BE2C (cell line): ENCODE results near the gene SEC14L2.

ENCODE experiments used
- DNase-seq: peaks from one replicate; pipeline ENCODE4 v3.0.0-alpha.2; 2020
- H3K27me3 ChIP-seq: fragments of 250-450 bp; sonication (Bioruptor Pico); 2 replicates; pipeline ENCODE4 v1.5.1; 2020; ENCODE audit warnings: mild to moderate bottlenecking
- H3K36me3 ChIP-seq: fragments of 250-450 bp; sonication (Bioruptor Pico); 2 replicates; pipeline ENCODE4 v1.5.1; 2020; ENCODE audit warnings: mild to moderate bottlenecking
- H3K4me1 ChIP-seq: fragments of 250-450 bp; sonication (Bioruptor Pico); 2 replicates; pipeline ENCODE4 v1.5.1; 2020
- H3K4me3 ChIP-seq: 2 replicates; pipeline ENCODE4 v1.5.1; 2011; ENCODE audit warnings: low read depth, low read length
- H3K9me3 ChIP-seq: fragments of 250-450 bp; sonication (Bioruptor Pico); 2 replicates; pipeline ENCODE4 v1.5.1; 2020
- TF ChIP-seq, protein P1 (sequence below): IDR thresholded peaks from 2 replicates; pipeline ENCODE4 v1.5.1; 2012; ENCODE audit warnings: mild to moderate bottlenecking, low read depth, low read length

Gene SEC14L2

DNA sequence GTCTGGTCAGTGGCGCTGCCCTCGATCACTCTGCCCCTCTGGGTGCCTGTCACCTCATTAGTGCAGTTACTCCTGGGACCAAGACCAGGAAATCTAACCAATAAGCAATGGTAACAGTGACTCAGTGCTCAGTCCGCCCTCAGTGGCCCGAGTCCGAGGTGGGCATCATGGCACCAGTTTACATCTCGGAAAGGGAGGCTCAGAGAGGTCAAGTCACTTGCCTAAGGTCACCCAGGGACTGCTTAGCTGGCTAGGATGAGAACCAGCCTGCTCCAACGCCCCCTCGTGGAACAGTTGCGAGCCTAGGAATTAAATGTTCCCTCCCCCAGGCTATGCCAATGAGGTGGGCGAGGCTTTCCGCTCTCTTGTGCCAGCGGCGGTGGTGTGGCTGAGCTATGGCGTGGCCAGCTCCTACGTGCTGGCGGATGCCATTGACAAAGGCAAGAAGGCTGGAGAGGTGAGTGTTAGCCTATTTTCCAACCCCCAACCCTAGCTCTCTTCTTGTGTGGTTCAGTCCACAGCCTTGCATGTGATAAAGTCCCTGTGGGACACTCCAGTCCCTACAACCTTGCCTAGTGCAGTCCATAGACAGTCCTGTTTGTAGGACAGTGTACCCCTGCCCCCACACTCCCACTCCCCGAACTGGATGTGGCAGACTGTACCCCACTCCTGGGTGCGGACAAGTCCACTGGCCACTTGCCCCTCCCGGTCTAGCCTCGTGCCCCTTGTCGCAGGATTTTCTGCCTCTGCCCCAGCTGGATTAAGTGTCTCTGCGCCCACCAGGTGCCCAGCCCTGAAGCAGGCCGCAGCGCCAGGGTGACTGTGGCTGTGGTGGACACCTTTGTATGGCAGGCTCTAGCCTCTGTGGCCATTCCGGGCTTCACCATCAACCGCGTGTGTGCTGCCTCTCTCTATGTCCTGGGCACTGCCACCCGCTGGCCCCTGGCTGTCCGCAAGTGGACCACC is 29.9 kb downstream of the SEC14L2 start:
- Histone ChIP-seq H3K9me3 (no peaks in the 10 kb centered on the region), H3K36me3 (peaks cover 17% of the 10 kb centered on the region), H3K4me3 (peak overlapping the region; percentile 87), H3K4me1 (peaks cover 8% of the 10 kb centered on the region), H3K27me3 (no peaks in the 10 kb centered on the region)
- DNase-seq = peak; percentile 85
- TF ChIP-seq, protein P1, sequence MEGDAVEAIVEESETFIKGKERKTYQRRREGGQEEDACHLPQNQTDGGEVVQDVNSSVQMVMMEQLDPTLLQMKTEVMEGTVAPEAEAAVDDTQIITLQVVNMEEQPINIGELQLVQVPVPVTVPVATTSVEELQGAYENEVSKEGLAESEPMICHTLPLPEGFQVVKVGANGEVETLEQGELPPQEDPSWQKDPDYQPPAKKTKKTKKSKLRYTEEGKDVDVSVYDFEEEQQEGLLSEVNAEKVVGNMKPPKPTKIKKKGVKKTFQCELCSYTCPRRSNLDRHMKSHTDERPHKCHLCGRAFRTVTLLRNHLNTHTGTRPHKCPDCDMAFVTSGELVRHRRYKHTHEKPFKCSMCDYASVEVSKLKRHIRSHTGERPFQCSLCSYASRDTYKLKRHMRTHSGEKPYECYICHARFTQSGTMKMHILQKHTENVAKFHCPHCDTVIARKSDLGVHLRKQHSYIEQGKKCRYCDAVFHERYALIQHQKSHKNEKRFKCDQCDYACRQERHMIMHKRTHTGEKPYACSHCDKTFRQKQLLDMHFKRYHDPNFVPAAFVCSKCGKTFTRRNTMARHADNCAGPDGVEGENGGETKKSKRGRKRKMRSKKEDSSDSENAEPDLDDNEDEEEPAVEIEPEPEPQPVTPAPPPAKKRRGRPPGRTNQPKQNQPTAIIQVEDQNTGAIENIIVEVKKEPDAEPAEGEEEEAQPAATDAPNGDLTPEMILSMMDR = peak; percentile 77

DNA sequence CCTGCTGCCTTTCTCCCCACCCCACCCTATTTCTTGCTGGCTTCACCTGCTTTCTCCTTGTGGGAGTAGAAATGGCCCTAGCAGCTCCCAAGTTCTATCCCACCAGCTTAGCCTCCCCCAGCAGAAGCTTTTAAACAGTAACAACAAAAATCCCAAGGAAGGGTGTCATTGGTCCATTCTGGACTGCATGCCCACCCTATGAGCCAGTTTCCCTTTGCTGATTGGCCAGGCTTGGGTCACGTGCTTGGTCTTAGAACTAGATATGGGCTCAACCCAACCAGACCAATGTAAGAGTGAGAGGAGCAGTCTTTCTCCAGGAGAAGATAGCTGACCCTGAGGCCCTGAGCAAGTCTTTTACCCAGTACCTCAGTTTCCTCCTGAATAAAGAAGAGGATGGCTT is 31.1 kb downstream of the SEC14L2 start:
- no peak for DNase-seq
- Histone ChIP-seq H3K36me3 (peaks cover 17% of the 10 kb centered on the region), H3K4me3 (no peak overlapping the region), H3K27me3 (no peaks in the 10 kb centered on the region), H3K4me1 (no peaks in the 10 kb centered on the region), H3K9me3 (no peaks in the 10 kb centered on the region)
- TF ChIP-seq, protein P1 = no peak

DNA sequence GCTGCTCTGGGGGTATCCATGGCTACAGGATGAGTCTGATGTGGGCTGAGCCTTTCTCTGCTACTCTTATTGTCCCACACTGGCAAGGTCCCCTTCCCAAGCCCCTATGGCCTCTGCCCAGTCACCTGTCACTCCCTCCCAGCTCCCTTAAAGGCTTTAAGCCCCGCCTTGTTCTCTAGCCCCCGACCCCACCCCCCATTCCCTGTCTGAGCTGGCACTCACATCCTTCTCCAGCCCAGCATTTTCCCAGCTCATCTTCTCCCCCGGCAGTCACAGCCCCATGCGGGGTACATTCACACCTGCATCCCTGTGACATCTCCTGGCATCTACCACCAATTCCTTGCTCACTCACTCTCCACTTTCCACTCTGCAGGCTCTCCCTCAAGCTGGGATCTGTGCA is 33.1 kb downstream of the SEC14L2 start:
- Histone ChIP-seq H3K36me3 (peaks cover 17% of the 10 kb centered on the region), H3K9me3 (no peaks in the 10 kb centered on the region), H3K27me3 (no peaks in the 10 kb centered on the region), H3K4me3 (no peak overlapping the region), H3K4me1 (no peaks in the 10 kb centered on the region)
- DNase-seq = no peak
- TF ChIP-seq, protein P1 = no peak

DNA sequence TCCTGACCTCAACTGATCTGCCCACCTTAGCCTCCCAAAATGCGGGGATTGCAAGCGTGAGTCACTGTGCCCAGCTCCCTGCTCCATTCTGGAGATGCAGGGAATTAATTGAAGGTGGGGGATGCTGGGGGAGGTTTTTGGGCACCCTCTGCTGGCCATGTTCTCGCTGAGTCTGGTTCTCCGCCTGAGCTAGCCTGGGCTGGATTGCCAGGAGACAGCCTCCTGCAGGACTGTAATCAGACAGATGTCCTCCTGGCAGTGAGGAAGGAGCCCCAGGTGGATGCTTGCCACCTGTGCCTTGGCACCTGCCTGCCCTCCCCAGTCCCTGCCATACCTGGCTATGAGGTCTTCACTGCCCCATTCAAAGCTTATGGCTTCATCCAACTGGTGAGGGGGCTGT is 34.1 kb downstream of the SEC14L2 start:
- no peak for DNase-seq
- no peak overlapping the region for H3K4me3 ChIP-seq
- H3K27me3 ChIP-seq = no peaks in the 10 kb centered on the region
- H3K9me3 ChIP-seq = no peaks in the 10 kb centered on the region; the same call in 1 of the 2 replicates
- TF ChIP-seq, protein P1 = no peak
- H3K4me1 ChIP-seq = no peaks in the 10 kb centered on the region
- H3K36me3 ChIP-seq = peaks cover 17% of the 10 kb centered on the region

DNA sequence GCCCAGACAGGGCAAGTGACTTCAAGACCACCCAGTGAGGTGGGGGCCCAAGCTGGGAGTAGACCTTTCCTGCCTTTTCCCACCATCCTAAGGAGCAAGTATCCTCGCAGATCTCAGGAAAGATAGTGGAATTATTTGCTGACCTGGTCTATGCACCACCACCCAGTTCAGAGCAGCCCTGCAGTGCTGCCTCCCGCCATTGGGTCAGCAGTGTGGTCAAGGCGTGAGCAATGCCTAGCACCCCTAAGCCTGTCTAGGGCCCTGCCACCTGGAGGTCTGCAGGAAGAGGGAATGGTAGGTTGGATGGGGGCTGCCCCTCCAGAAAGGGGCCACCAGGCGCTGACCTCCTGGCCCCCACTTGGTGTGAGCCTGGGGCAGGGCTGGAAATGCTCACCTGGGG is 35.3 kb downstream of the SEC14L2 start:
- no peak for DNase-seq
- Histone ChIP-seq H3K36me3 (peaks cover 15% of the 10 kb centered on the region), H3K4me1 (no peaks in the 10 kb centered on the region), H3K4me3 (no peak overlapping the region), H3K9me3 (no peaks in the 10 kb centered on the region; the same call in 1 of the 2 replicates), H3K27me3 (no peaks in the 10 kb centered on the region)
- TF ChIP-seq, protein P1 = no peak

DNA sequence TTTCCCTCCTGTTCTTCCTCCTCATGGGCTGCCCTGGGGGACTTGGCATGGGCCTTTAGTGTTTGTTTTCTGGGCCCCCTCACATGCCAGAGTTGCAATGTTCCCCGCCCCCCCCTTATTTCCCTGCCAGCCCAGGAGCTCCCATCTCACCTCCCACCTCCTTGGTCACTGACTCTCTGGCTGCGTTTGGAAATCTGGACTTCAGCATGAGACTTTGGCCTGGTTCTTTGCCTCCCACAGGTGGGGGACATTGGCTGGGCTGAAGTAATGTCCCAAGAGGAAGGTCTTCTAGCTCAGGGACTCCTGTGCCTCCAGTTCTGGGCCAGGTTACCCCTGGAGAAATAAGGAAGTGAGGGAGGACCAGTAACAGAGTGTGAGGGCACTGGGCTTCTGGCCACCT is 35.7 kb downstream of the SEC14L2 start:
- TF ChIP-seq, protein P1 = no peak
- Histone ChIP-seq H3K4me3 (no peak overlapping the region), H3K27me3 (no peaks in the 10 kb centered on the region), H3K9me3 (no peaks in the 10 kb centered on the region; the same call in 1 of the 2 replicates), H3K36me3 (peaks cover 12% of the 10 kb centered on the region), H3K4me1 (no peaks in the 10 kb centered on the region)
- no peak for DNase-seq
